GM13976 (cell line): ENCODE results near the gene CYGB.

ENCODE experiments used
- DNase-seq: peaks from one replicate; pipeline ENCODE4 v3.0.0; 2012; ENCODE audit warnings: low spot score
- in situ Hi-C: fragments of 300-500 bp; cut with MboI; formaldehyde crosslinking; loops from one replicate; pipeline ENCODE4 v1.12.0; 2022; ENCODE audit warnings: low sequenced_read_pairs, mixed read lengths, inconsistent platforms; ENCODE audit not compliant: unreplicated experiment
- TF ChIP-seq, protein P1 (sequence below): IDR thresholded peaks from 2 replicates; pipeline ENCODE4 v1.5.1; 2012; ENCODE audit warnings: borderline replicate concordance, mild to moderate bottlenecking; ENCODE audit not compliant: insufficient read depth; ENCODE audit errors: extremely low read depth, missing control alignments, control extremely low read depth

CYGB gene

DNA sequence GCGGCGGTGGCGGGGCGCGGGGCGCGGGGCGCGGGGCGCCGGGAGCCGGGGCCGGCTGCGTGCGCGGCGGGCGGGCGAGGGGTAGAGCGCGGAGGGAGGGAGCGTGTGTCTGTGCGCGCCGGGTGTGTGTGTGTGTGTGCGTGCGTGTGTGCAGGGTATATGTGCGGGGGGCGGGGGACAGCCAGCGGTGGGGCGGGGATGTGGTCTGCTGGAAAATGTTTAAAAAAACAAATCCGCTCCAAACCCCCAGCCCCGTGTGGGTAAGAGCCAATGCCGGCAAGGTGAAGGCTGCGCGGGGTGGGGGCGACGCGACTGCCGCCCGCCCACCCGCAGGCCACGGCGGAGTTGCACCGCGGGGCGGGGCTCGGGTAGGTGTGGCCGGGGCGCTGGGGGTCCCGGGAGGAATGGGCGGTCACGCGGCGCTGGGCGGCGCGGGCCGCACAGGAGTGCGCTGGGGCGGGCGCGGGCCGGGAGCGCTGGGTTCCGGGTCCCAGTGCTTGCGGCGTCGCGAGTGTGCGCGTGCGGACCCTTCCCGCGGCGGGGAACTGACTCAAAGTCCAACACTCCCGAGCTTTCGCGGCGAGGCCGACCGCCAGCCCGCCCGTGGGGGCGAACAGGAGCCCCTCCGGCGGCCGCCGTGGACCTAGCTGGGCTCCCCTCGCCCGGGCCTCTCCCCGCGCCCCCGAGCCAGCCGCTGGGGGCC lies at the start of gene CYGB:
Gene CYGB, minus strand, starts transcription at position 132 of the 703 bp plus-strand sequence. CDS start 167 bp downstream, outside the sequence.
- TF ChIP-seq, protein P1, sequence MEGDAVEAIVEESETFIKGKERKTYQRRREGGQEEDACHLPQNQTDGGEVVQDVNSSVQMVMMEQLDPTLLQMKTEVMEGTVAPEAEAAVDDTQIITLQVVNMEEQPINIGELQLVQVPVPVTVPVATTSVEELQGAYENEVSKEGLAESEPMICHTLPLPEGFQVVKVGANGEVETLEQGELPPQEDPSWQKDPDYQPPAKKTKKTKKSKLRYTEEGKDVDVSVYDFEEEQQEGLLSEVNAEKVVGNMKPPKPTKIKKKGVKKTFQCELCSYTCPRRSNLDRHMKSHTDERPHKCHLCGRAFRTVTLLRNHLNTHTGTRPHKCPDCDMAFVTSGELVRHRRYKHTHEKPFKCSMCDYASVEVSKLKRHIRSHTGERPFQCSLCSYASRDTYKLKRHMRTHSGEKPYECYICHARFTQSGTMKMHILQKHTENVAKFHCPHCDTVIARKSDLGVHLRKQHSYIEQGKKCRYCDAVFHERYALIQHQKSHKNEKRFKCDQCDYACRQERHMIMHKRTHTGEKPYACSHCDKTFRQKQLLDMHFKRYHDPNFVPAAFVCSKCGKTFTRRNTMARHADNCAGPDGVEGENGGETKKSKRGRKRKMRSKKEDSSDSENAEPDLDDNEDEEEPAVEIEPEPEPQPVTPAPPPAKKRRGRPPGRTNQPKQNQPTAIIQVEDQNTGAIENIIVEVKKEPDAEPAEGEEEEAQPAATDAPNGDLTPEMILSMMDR: no peak
- DNase-seq: no peak
- in situ Hi-C loops: no loop called here

DNA sequence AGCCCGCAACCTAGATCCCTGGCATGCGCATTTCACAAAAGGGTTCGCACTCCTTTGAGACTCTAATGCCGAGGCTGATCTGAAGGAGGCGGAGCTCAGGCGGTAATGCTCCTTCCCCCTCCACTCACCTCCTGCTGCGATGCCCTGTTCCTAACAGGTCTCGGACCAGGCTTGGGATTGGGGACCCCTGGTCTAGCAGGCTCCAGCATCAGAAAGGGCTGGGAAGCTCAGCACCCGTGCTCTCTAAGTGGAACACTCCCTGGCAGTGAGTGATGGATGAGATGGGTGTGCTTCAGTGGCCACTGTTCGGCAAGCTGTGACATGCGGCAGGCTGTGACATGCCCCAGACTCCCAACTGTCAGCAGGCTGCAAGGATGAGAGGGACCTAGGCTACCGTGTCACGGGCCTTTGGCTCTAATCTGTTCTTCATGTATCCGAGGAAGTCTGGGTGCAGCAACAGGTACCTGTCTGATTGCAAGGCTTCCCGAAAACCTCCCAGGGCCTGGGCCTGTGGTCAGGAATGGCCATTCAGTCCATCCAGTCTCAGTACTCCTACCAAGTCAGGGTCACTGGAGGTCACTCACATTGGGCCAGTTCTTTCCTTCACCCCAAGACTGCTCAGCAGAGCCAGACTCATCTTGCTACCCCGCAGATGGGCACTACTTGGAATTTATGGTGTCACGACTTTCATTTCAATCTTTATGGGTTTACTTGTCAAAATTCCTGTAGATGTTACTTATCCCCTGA lies 49.4 kb upstream of the CYGB start:
- TF ChIP-seq, protein P1: no peak
- DNase-seq: peak; percentile 20
- in situ Hi-C loops: no loop called here

DNA sequence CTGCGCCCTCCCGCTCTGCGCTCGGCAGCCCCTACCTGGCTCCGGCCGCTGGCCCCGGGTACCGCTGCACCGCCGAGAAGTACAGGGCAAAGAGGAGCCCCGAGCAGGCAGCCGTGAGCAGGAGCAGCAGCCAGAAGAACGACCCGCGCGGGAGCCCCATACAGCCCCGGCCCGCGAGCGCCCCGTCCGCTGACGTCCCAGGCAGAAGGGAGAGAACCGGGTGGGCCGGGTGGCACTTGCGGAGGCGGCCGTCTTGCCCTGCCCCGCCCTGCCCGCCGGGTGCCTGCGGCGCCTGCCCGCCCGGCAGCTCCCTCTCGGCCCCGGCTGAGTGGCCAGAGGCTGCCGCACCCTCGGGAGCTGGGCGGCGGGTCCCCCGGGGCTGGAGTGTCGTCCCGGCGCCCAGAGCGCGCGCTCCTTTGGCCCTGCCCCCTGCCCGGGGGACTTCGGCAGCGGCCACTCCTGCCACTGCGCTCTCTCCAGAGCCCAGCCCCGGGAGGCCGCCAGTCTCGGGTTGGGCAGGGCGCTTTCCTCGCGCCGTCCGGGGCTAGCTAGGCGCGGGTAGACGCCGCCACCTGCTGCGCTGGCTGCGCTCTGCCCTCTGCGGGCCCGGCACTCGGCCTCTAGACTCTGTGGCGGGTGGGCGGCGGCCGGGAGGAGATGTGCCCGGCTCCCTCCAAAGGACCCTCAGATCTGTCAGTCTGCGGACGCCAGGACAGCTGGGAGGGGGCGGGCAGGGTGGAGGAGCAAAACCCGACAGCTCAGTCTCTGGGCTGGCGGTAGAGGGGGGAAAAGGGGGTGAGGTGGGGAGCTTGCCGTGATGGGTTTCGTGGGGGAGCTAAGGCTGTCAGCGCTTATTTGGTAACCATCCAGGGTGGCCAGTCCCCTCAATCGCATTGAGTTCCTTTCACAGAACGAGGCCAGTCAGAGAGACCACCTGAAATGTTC lies 48.4 kb upstream of the CYGB start, which contains the start of gene ST6GALNAC2:
Gene ST6GALNAC2, minus strand, starts transcription at position 212 of the 945 bp plus-strand sequence. Its CDS starts 52 bp downstream, at position 160.
- in situ Hi-C loops: no loop called here

DNA sequence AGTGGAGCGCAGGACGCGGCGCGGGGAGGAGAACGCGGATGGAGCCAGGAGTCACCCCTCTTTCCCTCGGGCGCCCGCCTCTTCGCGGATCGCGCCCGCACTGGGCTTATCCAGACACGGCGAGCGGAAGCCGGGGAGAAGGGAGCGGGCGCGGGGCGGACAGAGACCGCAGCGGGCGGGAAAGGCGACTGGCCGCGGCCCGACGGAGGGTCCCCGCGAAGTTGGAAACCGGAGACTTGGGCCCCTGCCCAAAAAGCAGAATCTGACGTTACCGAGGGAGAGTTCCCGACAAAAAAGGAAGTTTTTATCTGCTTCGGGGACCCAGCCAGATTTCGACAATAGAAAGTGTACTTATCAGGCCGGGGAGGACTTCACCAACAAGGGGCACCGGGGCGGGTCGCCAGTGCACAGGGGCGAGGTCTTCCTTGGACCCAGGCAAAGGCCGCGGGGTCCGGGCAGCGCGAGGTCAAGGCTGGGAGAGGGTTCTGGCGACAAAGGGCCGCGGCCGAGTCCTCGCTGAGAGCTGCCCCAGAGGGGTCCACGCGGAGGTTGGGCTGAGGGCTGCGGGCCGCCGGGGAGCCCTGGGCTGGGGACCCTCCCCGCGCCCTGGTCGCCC lies 47.6 kb upstream of the CYGB start:
- peak; percentile 43 for DNase-seq

More for the DNA sequence above, 48.4 kb upstream of the CYGB start, which contains the start of gene ST6GALNAC2:
- TF ChIP-seq, protein P1: peak; percentile 41
- peak; percentile 61 for DNase-seq

DNA sequence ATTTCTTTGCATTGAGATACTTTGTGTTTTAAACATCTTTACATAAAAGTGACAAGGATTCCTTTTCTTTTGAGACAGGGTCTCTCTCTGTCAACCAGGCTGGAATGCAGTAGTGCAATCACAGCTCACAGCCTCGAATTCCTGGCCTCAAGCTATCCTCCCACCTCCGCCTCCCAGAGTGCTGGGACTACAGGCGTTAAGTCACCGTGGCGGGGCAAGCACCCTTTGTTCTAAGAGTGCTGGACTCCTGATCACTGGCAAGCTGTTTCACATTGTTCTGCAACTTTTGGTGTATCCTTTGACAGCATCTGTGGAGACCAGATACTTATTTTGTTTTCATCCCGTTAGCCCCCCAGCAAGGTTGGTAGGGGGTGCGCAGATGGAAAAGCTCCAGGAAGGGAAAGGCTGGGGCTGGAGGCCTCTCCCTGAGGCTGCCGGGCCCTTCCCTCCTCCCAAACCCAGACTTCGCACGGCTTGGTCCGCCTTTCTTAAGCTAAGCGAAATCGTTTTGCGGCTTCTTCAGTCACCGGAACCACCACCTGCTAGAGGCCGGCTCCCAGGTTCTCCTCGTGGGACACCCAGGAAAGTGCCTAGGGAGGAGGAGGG lies 47.0 kb upstream of the CYGB start:
- in situ Hi-C loops: no loop called here
- DNase-seq: peak; percentile 40
- TF ChIP-seq, protein P1: no peak

More for the DNA sequence above, 47.6 kb upstream of the CYGB start:
- TF ChIP-seq, protein P1: no peak
- in situ Hi-C loops: no loop called here

DNA sequence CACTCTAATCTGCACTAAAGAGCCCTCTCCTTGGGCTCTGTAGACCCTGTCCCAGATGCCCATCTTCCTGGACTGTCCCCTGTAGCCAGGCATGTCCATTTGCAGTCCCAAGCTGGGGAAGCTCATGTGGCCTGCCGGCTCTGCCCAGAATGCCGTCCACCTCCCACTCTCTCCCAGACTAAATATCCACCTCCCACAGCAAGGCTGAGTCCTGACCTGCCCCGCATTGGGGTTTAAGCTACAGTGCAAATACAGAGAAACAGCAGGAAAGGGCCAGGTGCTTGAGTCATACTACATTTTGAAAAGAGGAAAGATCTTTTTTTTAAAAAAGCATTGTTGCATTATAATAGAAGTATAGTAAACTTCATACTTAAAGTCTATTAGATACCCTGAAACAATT lies 45.2 kb upstream of the CYGB start:
- in situ Hi-C loops: no loop called here
- no peak for DNase-seq
- TF ChIP-seq, protein P1: no peak
